ENCODE results near the gene CCNYL1.

DNA sequence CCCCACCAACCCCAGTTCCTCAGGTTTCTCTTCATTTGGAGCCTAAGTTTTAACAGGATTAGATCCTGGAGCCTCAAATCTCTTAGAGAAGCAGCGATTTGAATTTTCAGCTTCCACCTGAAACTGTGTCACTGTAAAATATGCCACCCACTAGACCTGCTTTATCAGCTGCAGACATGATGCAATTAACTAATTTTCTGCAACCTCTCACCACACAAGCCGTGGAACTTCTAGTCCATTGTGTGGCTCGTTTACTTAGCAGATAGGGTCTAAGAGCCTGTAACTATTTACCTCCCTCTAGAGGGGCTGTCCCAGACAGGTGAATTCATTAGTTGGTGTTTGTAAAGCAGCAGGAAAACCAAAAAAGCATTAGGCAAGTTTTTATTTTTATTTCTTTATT, 89.8 kb downstream of the CCNYL1 start:
- TF ChIP-seq CTCF (IDR thresholded peaks at IDR 0.05), result no peak
- no peak for TF ChIP-seq POLR2A (IDR thresholded peaks at IDR 0.05)

All from adrenal gland (tissue), 5 donors.